Measurements from ENCODE around the gene SYT2. TPM values are rescaled to one million over a fixed set of nuclear protein-coding genes. Genes with fewer than 3 reads are reported as not detected.
"Not testable (repeated sequence)": the region's sequence is repeated elsewhere in the genome, so short reads cannot be mapped to it uniquely, and the experiment has no call there.

Gene SYT2
- total RNA-seq, 4 donors from 2014 or later, result 0.11 to 0.19 TPM; not detected in 2

GRCh38 chr1:202554619-202555018, 155.6 kb downstream of the SYT2 start:
- H3K36me3 ChIP-seq; H3K9me3 ChIP-seq; H3K27me3 ChIP-seq; DNase-seq (ENCODE audit: extremely low spot score); intact Hi-C loops (cut with DNase I): not testable (repeated sequence)
- H3K4me3 ChIP-seq, result peak overlapping the region in 2 of 4 donors; percentile 7 to 11
- peak in 1 of 2 donors; percentile 29 for TF ChIP-seq POLR2AphosphoS5 (IDR thresholded peaks at IDR 0.05)
- peaks cover 52 to 97% (median 92%) of the 10 kb centered on the region in 4 donors for H3K4me1 ChIP-seq
- WGBS, result 56% methylated on average over 4 of the region's 4 CpGs
- peak overlapping the region; percentile 62 to 92 (median 81) for H3K27ac ChIP-seq (replicated peaks in 1 of 4)

GRCh38 chr1:202553560-202554038, 156.7 kb downstream of the SYT2 start:
- intact Hi-C loops (cut with DNase I), result no loop called here
- DNase-seq (ENCODE audit: extremely low spot score), result no peak
- peaks cover 51 to 99% (median 92%) of the 10 kb centered on the region in 4 donors for H3K4me1 ChIP-seq

DNA sequence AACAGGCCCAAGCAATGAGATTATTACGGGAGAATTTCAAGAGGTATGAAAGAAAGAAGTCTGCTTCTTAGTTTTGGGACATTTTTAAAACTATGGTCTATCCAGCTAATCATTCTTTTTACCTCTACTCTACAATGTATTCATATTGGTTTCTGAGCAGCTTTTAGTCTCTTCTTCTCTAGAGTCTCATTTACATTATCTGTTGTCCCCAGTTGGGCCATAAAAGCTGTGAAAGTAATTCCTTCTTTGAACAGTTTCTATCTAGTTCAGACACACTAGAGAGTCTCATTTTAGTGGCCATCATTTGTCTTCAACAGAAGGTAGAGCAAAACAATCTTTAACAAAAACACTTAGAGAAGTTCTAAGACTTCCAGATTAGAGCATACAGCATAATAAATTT, 157.2 kb downstream of the SYT2 start:
- DNase-seq (ENCODE audit: extremely low spot score); intact Hi-C loops (cut with DNase I): not testable (repeated sequence)
- 44% methylated on average over 1 of the region's 1 CpG for WGBS

More at GRCh38 chr1:202553560-202554038, 156.7 kb downstream of the SYT2 start:
- 30% methylated on average over 3 of the region's 3 CpGs for WGBS
- peak overlapping the region in 1 of 4 donors; percentile 14 for H3K4me3 ChIP-seq
- no peaks in the 10 kb centered on the region for H3K36me3 ChIP-seq
- no peaks in the 10 kb centered on the region for H3K9me3 ChIP-seq
- TF ChIP-seq POLR2A (IDR thresholded peaks at IDR 0.05; ENCODE audit: low read depth) (no peak), POLR2AphosphoS5 (IDR thresholded peaks at IDR 0.05) (peak in 1 of 2 donors; percentile 40)
- peak overlapping the region; percentile 62 to 92 (median 81) for H3K27ac ChIP-seq (replicated peaks in 1 of 4)
- no peaks in the 10 kb centered on the region for H3K27me3 ChIP-seq

GRCh38 chr1:202552615-202553014, 157.6 kb downstream of the SYT2 start:
- H3K27ac ChIP-seq (replicated peaks in 1 of 4), result peak overlapping the region; percentile 62 to 92 (median 81)
- H3K4me1 ChIP-seq, result peaks cover 42 to 99% (median 91%) of the 10 kb centered on the region in 4 donors

More for the DNA sequence above, 157.2 kb downstream of the SYT2 start:
- not testable (repeated sequence) for H3K36me3 ChIP-seq, H3K27me3 ChIP-seq, H3K4me3 ChIP-seq, H3K9me3 ChIP-seq
- H3K4me1 ChIP-seq, result peaks cover 46 to 99% (median 92%) of the 10 kb centered on the region in 4 donors
- H3K27ac ChIP-seq (replicated peaks in 1 of 4), result peak overlapping the region; percentile 62 to 92 (median 81)

GRCh38 chr1:202551683-202552082, 158.6 kb downstream of the SYT2 start:
- Histone ChIP-seq H3K9me3 (no peaks in the 10 kb centered on the region), H3K27me3 (no peaks in the 10 kb centered on the region), H3K27ac (replicated peaks in 1 of 4) (peak overlapping the region; percentile 62 to 92 (median 81)), H3K4me3 (peak overlapping the region in 1 of 4 donors; percentile 14), H3K36me3 (no peaks in the 10 kb centered on the region), H3K4me1 (peaks cover 37 to 99% (median 89%) of the 10 kb centered on the region in 4 donors)
- TF ChIP-seq POLR2AphosphoS5 (IDR thresholded peaks at IDR 0.05) (peak in 1 of 2 donors; percentile 47), POLR2A (IDR thresholded peaks at IDR 0.05; ENCODE audit: low read depth) (no peak), EP300 (IDR thresholded peaks at IDR 0.05) (no peak)
- TF ChIP-seq, protein P1, sequence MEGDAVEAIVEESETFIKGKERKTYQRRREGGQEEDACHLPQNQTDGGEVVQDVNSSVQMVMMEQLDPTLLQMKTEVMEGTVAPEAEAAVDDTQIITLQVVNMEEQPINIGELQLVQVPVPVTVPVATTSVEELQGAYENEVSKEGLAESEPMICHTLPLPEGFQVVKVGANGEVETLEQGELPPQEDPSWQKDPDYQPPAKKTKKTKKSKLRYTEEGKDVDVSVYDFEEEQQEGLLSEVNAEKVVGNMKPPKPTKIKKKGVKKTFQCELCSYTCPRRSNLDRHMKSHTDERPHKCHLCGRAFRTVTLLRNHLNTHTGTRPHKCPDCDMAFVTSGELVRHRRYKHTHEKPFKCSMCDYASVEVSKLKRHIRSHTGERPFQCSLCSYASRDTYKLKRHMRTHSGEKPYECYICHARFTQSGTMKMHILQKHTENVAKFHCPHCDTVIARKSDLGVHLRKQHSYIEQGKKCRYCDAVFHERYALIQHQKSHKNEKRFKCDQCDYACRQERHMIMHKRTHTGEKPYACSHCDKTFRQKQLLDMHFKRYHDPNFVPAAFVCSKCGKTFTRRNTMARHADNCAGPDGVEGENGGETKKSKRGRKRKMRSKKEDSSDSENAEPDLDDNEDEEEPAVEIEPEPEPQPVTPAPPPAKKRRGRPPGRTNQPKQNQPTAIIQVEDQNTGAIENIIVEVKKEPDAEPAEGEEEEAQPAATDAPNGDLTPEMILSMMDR (IDR thresholded peaks at IDR 0.05), result no peak
- intact Hi-C loops (cut with DNase I), result no loop called here
- no peak for DNase-seq (ENCODE audit: extremely low spot score)
- 37% methylated on average over 3 of the region's 3 CpGs for WGBS

More at GRCh38 chr1:202552615-202553014, 157.6 kb downstream of the SYT2 start:
- DNase-seq (ENCODE audit: extremely low spot score); intact Hi-C loops (cut with DNase I); H3K27me3 ChIP-seq; H3K4me3 ChIP-seq; H3K36me3 ChIP-seq; H3K9me3 ChIP-seq: not testable (repeated sequence)
- TF ChIP-seq POLR2AphosphoS5 (IDR thresholded peaks at IDR 0.05), result peak in 1 of 2 donors; percentile 66

- DNase-seq (ENCODE audit: extremely low spot score); H3K36me3 ChIP-seq; H3K9me3 ChIP-seq; H3K27me3 ChIP-seq; intact Hi-C loops (cut with DNase I): not testable (repeated sequence)
- peaks cover 44 to 99% (median 91%) of the 10 kb centered on the region in 4 donors for H3K4me1 ChIP-seq
- H3K4me3 ChIP-seq, result peak overlapping the region in 2 of 4 donors; percentile 6 to 11
- peak overlapping the region; percentile 72 to 92 (median 90) for H3K27ac ChIP-seq (replicated peaks in 1 of 4)
- 50% methylated on average over 1 of the region's 1 CpG for WGBS
Measured at GRCh38 chr1:202550088-202550487, 160.2 kb downstream of the SYT2 start.

GRCh38 chr1:202547215-202547614, 163.0 kb downstream of the SYT2 start:
- DNase-seq (ENCODE audit: extremely low spot score), result no peak
- Histone ChIP-seq H3K4me3 (peak overlapping the region in 3 of 4 donors; percentile 55 to 68 (median 60)), H3K27me3 (no peaks in the 10 kb centered on the region), H3K9me3 (no peaks in the 10 kb centered on the region), H3K4me1 (peaks cover 35 to 80% (median 72%) of the 10 kb centered on the region in 4 donors), H3K36me3 (no peaks in the 10 kb centered on the region), H3K27ac (replicated peaks in 1 of 4) (peak overlapping the region in 3 of 4 donors; percentile 89 to 92 (median 90))
- intact Hi-C loops (cut with DNase I), result no loop called here
- TF ChIP-seq, protein P1 (IDR thresholded peaks at IDR 0.05), result no peak
- no peak for TF ChIP-seq EP300 (IDR thresholded peaks at IDR 0.05)
- no peak for TF ChIP-seq POLR2A (IDR thresholded peaks at IDR 0.05; ENCODE audit: low read depth)
- no peak for TF ChIP-seq POLR2AphosphoS5 (IDR thresholded peaks at IDR 0.05)

DNA sequence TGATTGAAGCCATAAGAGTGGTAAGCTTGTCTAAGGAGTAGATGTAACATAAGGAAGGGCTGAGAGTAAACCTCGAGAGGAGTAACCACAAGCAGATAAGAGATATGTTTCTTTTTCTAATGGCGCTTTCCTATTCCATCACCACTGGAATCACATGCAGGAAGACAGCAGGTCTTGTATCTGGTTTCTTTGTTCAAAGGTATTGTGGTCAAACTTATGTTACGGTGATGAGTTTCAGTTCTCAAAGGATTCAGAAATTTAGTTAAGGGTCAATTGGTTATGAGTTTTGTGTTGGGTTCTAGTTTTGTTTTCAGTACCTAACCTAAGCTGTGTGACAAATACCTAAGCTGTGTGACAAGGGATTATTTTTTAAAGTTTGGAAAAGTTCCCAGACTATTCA, 163.5 kb downstream of the SYT2 start:
- Histone ChIP-seq H3K4me3 (peak overlapping the region; percentile 55 to 70 (median 64)), H3K27ac (replicated peaks in 1 of 4) (peak overlapping the region; percentile 89 to 92 (median 90)), H3K4me1 (peaks cover 31 to 76% (median 68%) of the 10 kb centered on the region in 4 donors)
- H3K36me3 ChIP-seq; DNase-seq (ENCODE audit: extremely low spot score); H3K27me3 ChIP-seq; H3K9me3 ChIP-seq; intact Hi-C loops (cut with DNase I): not testable (repeated sequence)
- 48% methylated on average over 3 of the region's 3 CpGs for WGBS

DNA sequence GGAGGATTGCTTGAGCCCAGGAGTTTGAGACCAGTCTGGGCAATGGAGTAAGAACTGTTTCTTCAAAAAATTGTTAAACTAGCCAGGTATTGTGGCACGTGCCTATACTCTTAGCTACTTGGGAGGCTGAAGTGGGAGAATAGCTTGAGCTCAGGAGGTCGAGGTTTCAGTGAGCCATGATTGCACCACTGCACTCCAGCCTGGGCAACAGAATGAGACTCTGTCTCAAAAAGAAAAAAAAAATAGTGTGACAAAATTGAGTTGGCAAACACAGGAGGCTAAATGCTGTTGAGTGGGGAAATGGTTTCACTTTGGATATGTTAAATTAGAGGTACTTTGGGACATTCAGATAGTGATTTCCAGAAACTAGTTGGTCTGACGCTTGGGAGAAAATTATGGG, 163.9 kb downstream of the SYT2 start:
- peak overlapping the region; percentile 55 to 70 (median 64) for H3K4me3 ChIP-seq
- H3K27ac ChIP-seq (replicated peaks in 1 of 4), result peak overlapping the region; percentile 89 to 92 (median 90)
- DNase-seq (ENCODE audit: extremely low spot score); H3K9me3 ChIP-seq; intact Hi-C loops (cut with DNase I); H3K36me3 ChIP-seq; H3K27me3 ChIP-seq: not testable (repeated sequence)
- 44% methylated on average over 3 of the region's 3 CpGs for WGBS
- peaks cover 30 to 72% (median 64%) of the 10 kb centered on the region in 4 donors for H3K4me1 ChIP-seq

DNA sequence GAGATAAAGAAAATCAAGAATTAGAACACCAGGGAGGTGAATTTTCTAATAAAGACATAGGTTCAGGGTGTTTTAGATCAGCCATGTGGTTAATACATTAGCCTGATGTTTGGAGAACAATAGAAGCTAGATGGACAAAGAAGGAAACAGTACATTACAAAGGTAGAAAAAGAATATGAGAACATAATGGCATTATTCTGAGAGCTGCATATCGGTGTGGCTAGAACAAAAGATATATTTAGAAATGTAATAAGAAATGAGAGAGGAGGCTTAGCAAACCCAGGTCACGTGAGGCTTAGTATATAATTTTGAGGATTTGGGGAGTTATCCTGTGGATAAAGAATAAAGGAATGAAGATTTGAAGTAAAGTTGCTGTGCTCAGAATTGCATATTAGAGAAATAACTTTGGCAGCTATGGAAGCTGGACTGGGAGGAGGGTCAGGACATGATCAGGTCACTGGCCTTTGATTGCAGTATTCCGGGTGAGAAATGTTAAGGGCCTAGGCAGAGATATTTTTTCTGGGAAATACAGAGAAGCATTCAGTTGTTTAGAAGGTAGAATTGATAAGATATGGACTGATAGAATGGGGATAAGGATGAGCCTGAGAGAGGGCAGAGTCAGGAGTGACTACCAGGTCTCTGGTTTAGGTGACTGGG, 164.5 kb downstream of the SYT2 start:
- Histone ChIP-seq H3K27ac (replicated peaks in 1 of 4) (peak overlapping the region; percentile 89 to 92 (median 90)), H3K4me1 (peaks cover 30 to 67% (median 61%) of the 10 kb centered on the region in 4 donors), H3K4me3 (peak overlapping the region; percentile 55 to 70 (median 64))
- H3K9me3 ChIP-seq; H3K36me3 ChIP-seq; DNase-seq (ENCODE audit: extremely low spot score); H3K27me3 ChIP-seq; intact Hi-C loops (cut with DNase I): not testable (repeated sequence)
- WGBS, result 43% methylated on average over 3 of the region's 3 CpGs

All from esophagus muscularis mucosa (tissue), 4 donors.